OCI-LY3 (cell line): ENCODE measurements around the gene INPP5F.

ENCODE experiments used
- EZH2phosphoT487 ChIP-seq: fragments of 200-600 bp; shearing (Covaris generic); IDR thresholded peaks from 2 replicates; pipeline ENCODE4 v1.6.1; 2018; ENCODE audit warnings: antibody characterized with exemption, mixed run types, low read depth
- TF ChIP-seq, protein P1 (sequence below): fragments of 200-600, 300-600 bp; sonication (generic); IDR thresholded peaks from 2 replicates; pipeline ENCODE4 v1.5.1; 2014; ENCODE audit warnings: antibody characterized with exemption, low read length, low read depth

DNA sequence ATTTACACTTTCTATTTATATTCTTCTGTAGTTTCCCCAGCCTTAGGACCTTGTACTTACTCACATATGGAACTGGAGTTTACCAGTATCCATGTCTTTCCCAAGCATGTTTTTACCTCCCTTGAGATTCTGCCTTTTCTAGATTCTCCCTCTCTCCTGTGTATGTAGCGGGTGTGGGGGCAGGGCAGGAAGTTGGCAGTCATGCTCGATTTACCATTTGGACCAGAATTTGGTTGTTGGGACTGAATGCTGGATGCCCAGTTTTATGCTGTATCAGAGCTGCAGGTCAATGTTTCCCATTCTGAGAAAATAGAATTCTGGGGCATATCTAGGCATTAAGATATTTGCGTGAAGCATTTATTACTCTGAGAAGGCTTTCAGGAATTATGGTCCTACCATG is 14.2 kb downstream of the INPP5F start:
- TF ChIP-seq, protein P1, sequence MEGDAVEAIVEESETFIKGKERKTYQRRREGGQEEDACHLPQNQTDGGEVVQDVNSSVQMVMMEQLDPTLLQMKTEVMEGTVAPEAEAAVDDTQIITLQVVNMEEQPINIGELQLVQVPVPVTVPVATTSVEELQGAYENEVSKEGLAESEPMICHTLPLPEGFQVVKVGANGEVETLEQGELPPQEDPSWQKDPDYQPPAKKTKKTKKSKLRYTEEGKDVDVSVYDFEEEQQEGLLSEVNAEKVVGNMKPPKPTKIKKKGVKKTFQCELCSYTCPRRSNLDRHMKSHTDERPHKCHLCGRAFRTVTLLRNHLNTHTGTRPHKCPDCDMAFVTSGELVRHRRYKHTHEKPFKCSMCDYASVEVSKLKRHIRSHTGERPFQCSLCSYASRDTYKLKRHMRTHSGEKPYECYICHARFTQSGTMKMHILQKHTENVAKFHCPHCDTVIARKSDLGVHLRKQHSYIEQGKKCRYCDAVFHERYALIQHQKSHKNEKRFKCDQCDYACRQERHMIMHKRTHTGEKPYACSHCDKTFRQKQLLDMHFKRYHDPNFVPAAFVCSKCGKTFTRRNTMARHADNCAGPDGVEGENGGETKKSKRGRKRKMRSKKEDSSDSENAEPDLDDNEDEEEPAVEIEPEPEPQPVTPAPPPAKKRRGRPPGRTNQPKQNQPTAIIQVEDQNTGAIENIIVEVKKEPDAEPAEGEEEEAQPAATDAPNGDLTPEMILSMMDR = no peak
- no peak for TF ChIP-seq EZH2phosphoT487
